HEK293 (cell line): ENCODE measurements around the gene TUBGCP6.

Experiments
- BCL6B ChIP-seq: fragments of 450-650 bp; formaldehyde crosslinking; IDR thresholded peaks from 2 replicates; pipeline ENCODE4 v1.5.1; 2017; ENCODE audit warnings: missing biosample characterization, missing genetic modification characterization
- EGR2 ChIP-seq: fragments of 450-650 bp; formaldehyde crosslinking; IDR thresholded peaks from 2 replicates; pipeline ENCODE4 v1.5.1; 2016; ENCODE audit warnings: low read depth, missing biosample characterization, missing genetic modification characterization
- GLIS2 ChIP-seq: fragments of 450-650 bp; formaldehyde crosslinking; IDR thresholded peaks from 2 replicates; pipeline ENCODE4 v1.5.1; 2016; ENCODE audit warnings: missing biosample characterization, missing genetic modification characterization
- HIC1 ChIP-seq: fragments of 450-650 bp; formaldehyde crosslinking; IDR thresholded peaks from 2 replicates; pipeline ENCODE4 v1.5.1; 2016; ENCODE audit warnings: missing biosample characterization, missing genetic modification characterization
- OVOL3 ChIP-seq: fragments of 450-650 bp; formaldehyde crosslinking; IDR thresholded peaks from 2 replicates; pipeline ENCODE4 v1.5.1; 2016; ENCODE audit warnings: missing biosample characterization, missing genetic modification characterization
- PATZ1 ChIP-seq: fragments of 450-650 bp; formaldehyde crosslinking; IDR thresholded peaks from 2 replicates; pipeline ENCODE4 v1.5.1; 2016; ENCODE audit warnings: missing biosample characterization, missing genetic modification characterization
- PRDM4 ChIP-seq: fragments of 450-650 bp; formaldehyde crosslinking; IDR thresholded peaks from 2 replicates; pipeline ENCODE4 v1.5.1; 2017; ENCODE audit warnings: missing biosample characterization, missing genetic modification characterization
- SP7 ChIP-seq: fragments of 450-650 bp; formaldehyde crosslinking; IDR thresholded peaks from 2 replicates; pipeline ENCODE4 v1.5.1; 2016; ENCODE audit warnings: missing biosample characterization, missing genetic modification characterization
- YY2 ChIP-seq: fragments of 450-650 bp; formaldehyde crosslinking; IDR thresholded peaks from 2 replicates; pipeline ENCODE4 v1.5.1; 2016; ENCODE audit warnings: missing biosample characterization, missing genetic modification characterization
- ZBTB11 ChIP-seq: fragments of 450-650 bp; formaldehyde crosslinking; conservative IDR thresholded peaks from 2 replicates; pipeline ENCODE4 v1.5.1; 2016; ENCODE audit warnings: low read depth, missing biosample characterization, missing genetic modification characterization
- ZBTB17 ChIP-seq: fragments of 450-650 bp; formaldehyde crosslinking; IDR thresholded peaks from 2 replicates; pipeline ENCODE4 v1.5.1; 2016; ENCODE audit warnings: missing biosample characterization, missing genetic modification characterization
- ZBTB26 ChIP-seq: fragments of 450-650 bp; formaldehyde crosslinking; optimal IDR thresholded peaks from 2 replicates; pipeline ENCODE3; 2016; ENCODE audit warnings: missing biosample characterization, mild to moderate bottlenecking, missing genetic modification characterization
- ZNF211 ChIP-seq: fragments of 450-650 bp; formaldehyde crosslinking; IDR thresholded peaks from 2 replicates; pipeline ENCODE4 v1.5.1; 2016; ENCODE audit warnings: low read depth, missing biosample characterization, missing genetic modification characterization
- ZNF488 ChIP-seq: fragments of 450-650 bp; formaldehyde crosslinking; IDR thresholded peaks from 2 replicates; pipeline ENCODE4 v1.5.1; 2016; ENCODE audit warnings: missing biosample characterization, missing genetic modification characterization
- ZNF518A ChIP-seq: fragments of 450-650 bp; formaldehyde crosslinking; conservative IDR thresholded peaks from 2 replicates; pipeline ENCODE4 v1.5.1; 2016; ENCODE audit warnings: low read depth, missing biosample characterization, missing genetic modification characterization
- ZNF664 ChIP-seq: fragments of 450-650 bp; formaldehyde crosslinking; IDR thresholded peaks from 2 replicates; pipeline ENCODE4 v1.5.1; 2016; ENCODE audit warnings: missing biosample characterization, missing genetic modification characterization
- ZXDB ChIP-seq: fragments of 450-650 bp; formaldehyde crosslinking; IDR thresholded peaks from 2 replicates; pipeline ENCODE4 v1.5.1; 2016; ENCODE audit warnings: missing biosample characterization, missing genetic modification characterization

Gene TUBGCP6

GRCh38 chr22:50245214-50246072, 620 bp upstream of the TUBGCP6 start (continued):
- TF ChIP-seq ZBTB26 (tag by site-specific recombination) (peak; percentile 18), ZNF211 (no peak), EGR2 (tag by site-specific recombination) (peak; percentile 60; the same call in 1 of the 2 replicates), ZNF664 (tag by site-specific recombination) (no peak), SP7 (tag by site-specific recombination) (0 out of 2 replicates have a peak, but pooled peaks have one; percentile 20), ZNF518A (tag by site-specific recombination) (no peak), PRDM4 (tag by site-specific recombination) (no peak), ZNF488 (tag by site-specific recombination) (no peak), ZXDB (0 out of 2 replicates have a peak, but pooled peaks have one; percentile 57), HIC1 (peak; percentile 26; the same call in 1 of the 2 replicates), BCL6B (tag by site-specific recombination) (no peak), OVOL3 (tag by site-specific recombination) (no peak), PATZ1 (tag by site-specific recombination) (peak; percentile 55), ZBTB17 (no peak; the same call in 1 of the 2 replicates), YY2 (no peak), ZBTB11 (tag by site-specific recombination) (no peak), GLIS2 (tag by site-specific recombination) (0 out of 2 replicates have a peak, but pooled peaks have one; percentile 14)
